ENCODE data around the gene JUND.

Gene JUND

GRCh38 chr19:18266771-18267686 lies 14.4 kb downstream of the JUND start:
- H3K27ac ChIP-seq (ENCODE audit: low read depth, low read length) = no peak overlapping the region
- H3K9ac ChIP-seq (ENCODE audit: low read length) = no peak overlapping the region
- no peak overlapping the region for H2AFZ ChIP-seq (ENCODE audit: low read depth, low read length, severe bottlenecking)
- no peak overlapping the region for H3K4me2 ChIP-seq (ENCODE audit: low read depth, low read length, poor library complexity, severe bottlenecking)
- 0 out of 2 replicates have a peak, but pooled peaks cover 10% of the 10 kb centered on the region for H3F3A ChIP-seq (ENCODE audit: insufficient read depth)
- no peaks in the 10 kb centered on the region for H3K79me2 ChIP-seq (ENCODE audit: insufficient read depth, low read length)
- H4K20me1 ChIP-seq (ENCODE audit: low read depth, low read length) = no peaks in the 10 kb centered on the region
- TF ChIP-seq EZH2phosphoT487 (conservative IDR thresholded peaks at IDR 0.05; ENCODE audit: low read length) = no peak
- TF ChIP-seq, protein P1, sequence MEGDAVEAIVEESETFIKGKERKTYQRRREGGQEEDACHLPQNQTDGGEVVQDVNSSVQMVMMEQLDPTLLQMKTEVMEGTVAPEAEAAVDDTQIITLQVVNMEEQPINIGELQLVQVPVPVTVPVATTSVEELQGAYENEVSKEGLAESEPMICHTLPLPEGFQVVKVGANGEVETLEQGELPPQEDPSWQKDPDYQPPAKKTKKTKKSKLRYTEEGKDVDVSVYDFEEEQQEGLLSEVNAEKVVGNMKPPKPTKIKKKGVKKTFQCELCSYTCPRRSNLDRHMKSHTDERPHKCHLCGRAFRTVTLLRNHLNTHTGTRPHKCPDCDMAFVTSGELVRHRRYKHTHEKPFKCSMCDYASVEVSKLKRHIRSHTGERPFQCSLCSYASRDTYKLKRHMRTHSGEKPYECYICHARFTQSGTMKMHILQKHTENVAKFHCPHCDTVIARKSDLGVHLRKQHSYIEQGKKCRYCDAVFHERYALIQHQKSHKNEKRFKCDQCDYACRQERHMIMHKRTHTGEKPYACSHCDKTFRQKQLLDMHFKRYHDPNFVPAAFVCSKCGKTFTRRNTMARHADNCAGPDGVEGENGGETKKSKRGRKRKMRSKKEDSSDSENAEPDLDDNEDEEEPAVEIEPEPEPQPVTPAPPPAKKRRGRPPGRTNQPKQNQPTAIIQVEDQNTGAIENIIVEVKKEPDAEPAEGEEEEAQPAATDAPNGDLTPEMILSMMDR (IDR thresholded peaks at IDR 0.05; ENCODE audit: insufficient read depth, low read length, poor library complexity, severe bottlenecking) = no peak
- no peaks in the 10 kb centered on the region for H3K9me3 ChIP-seq (ENCODE audit: insufficient read depth, low read length)
- no peaks in the 10 kb centered on the region for H3K9me2 ChIP-seq (replicated peaks; ENCODE audit: insufficient read depth, low read length)
- no peaks in the 10 kb centered on the region for H3K36me3 ChIP-seq (ENCODE audit: low read length)
- H3K4me3 ChIP-seq (ENCODE audit: insufficient read depth, low read length, poor library complexity, severe bottlenecking) = no peak overlapping the region
- H3K27me3 ChIP-seq (ENCODE audit: low read length) = no peaks in the 10 kb centered on the region

- TF ChIP-seq, protein P1 (IDR thresholded peaks at IDR 0.05; ENCODE audit: insufficient read depth, low read length, poor library complexity, severe bottlenecking) = no peak
- TF ChIP-seq EZH2phosphoT487 (conservative IDR thresholded peaks at IDR 0.05; ENCODE audit: low read length) = no peak
- Histone ChIP-seq H3F3A (ENCODE audit: insufficient read depth) (0 out of 2 replicates have a peak, but pooled peaks cover 5% of the 10 kb centered on the region), H3K27me3 (ENCODE audit: low read length) (no peaks in the 10 kb centered on the region), H3K4me2 (ENCODE audit: low read depth, low read length, poor library complexity, severe bottlenecking) (no peak overlapping the region), H4K20me1 (ENCODE audit: low read depth, low read length) (no peaks in the 10 kb centered on the region), H3K36me3 (ENCODE audit: low read length) (no peaks in the 10 kb centered on the region), H3K9me3 (ENCODE audit: insufficient read depth, low read length) (no peaks in the 10 kb centered on the region), H3K4me3 (ENCODE audit: insufficient read depth, low read length, poor library complexity, severe bottlenecking) (no peak overlapping the region), H2AFZ (ENCODE audit: low read depth, low read length, severe bottlenecking) (no peak overlapping the region), H3K27ac (ENCODE audit: low read depth, low read length) (no peak overlapping the region), H3K79me2 (ENCODE audit: insufficient read depth, low read length) (no peaks in the 10 kb centered on the region), H3K9ac (ENCODE audit: low read length) (no peak overlapping the region), H3K9me2 (replicated peaks; ENCODE audit: insufficient read depth, low read length) (no peaks in the 10 kb centered on the region)
Measured at GRCh38 chr19:18265582-18265981, 15.8 kb downstream of the JUND start.

- H3K36me3 ChIP-seq (ENCODE audit: low read length) = no peaks in the 10 kb centered on the region
- no peaks in the 10 kb centered on the region for H4K20me1 ChIP-seq (ENCODE audit: low read depth, low read length)
- no peak overlapping the region for H3K4me2 ChIP-seq (ENCODE audit: low read depth, low read length, poor library complexity, severe bottlenecking)
- no peaks in the 10 kb centered on the region for H3K9me2 ChIP-seq (replicated peaks; ENCODE audit: insufficient read depth, low read length)
- H3K4me3 ChIP-seq (ENCODE audit: insufficient read depth, low read length, poor library complexity, severe bottlenecking) = no peak overlapping the region
- TF ChIP-seq, protein P1 (IDR thresholded peaks at IDR 0.05; ENCODE audit: insufficient read depth, low read length, poor library complexity, severe bottlenecking) = no peak
- no peak for TF ChIP-seq EZH2phosphoT487 (conservative IDR thresholded peaks at IDR 0.05; ENCODE audit: low read length)
- no peaks in the 10 kb centered on the region for H3K79me2 ChIP-seq (ENCODE audit: insufficient read depth, low read length)
- no peaks in the 10 kb centered on the region for H3K9me3 ChIP-seq (ENCODE audit: insufficient read depth, low read length)
- H3F3A ChIP-seq (ENCODE audit: insufficient read depth) = 0 out of 2 replicates have a peak, but pooled peaks cover 5% of the 10 kb centered on the region
- H2AFZ ChIP-seq (ENCODE audit: low read depth, low read length, severe bottlenecking) = no peak overlapping the region
- no peaks in the 10 kb centered on the region for H3K27me3 ChIP-seq (ENCODE audit: low read length)
- no peak overlapping the region for H3K9ac ChIP-seq (ENCODE audit: low read length)
- no peak overlapping the region for H3K27ac ChIP-seq (ENCODE audit: low read depth, low read length)
Measured at GRCh38 chr19:18264971-18265540, 16.4 kb downstream of the JUND start.

All from SU-DHL-6 (cell line).